Keratinocyte (primary cell): ENCODE results near the gene CCSER1. TPM values are rescaled to one million over a fixed set of nuclear protein-coding genes. Genes with fewer than 3 reads are reported as not detected.

Source experiments
- DNase-seq: peaks from one replicate; pipeline ENCODE4 v3.0.0-alpha.2; 2011; ENCODE audit warnings: low read depth, missing footprints, low spot score
- FAIRE-seq: peaks from 2 replicates; lab custom pipeline; 2011; peaks lifted over from hg19 to GRCh38; lab: Jason Lieb, UNC
- H2AFZ ChIP-seq: 2 replicates; pipeline ENCODE4 v1.6.0; 2012; ENCODE audit warnings: low read length, control low read depth, inconsistent platforms; ENCODE audit not compliant: control insufficient read depth
- H3K27ac ChIP-seq: 2 replicates; pipeline ENCODE4 v1.5.1; 2011; ENCODE audit warnings: low read length; ENCODE audit not compliant: control insufficient read depth, insufficient read depth
- H3K27me3 ChIP-seq: 3 replicates; pipeline ENCODE4 v1.6.0; 2011; ENCODE audit warnings: low read length; ENCODE audit not compliant: control insufficient read depth, insufficient read depth; ENCODE audit errors: extremely low read depth
- H3K36me3 ChIP-seq, 2 experiments: 2 replicates in 1 of 2; 3 replicates in 1 of 2; pipeline ENCODE4 v1.5.1; 2011; ENCODE audit warnings: low read length in 2 of 2, mild to moderate bottlenecking in 1 of 2; ENCODE audit not compliant: control insufficient read depth in 2 of 2, insufficient read depth in 2 of 2; ENCODE audit errors: extremely low read depth in 1 of 2
- H3K4me1 ChIP-seq: 3 replicates; pipeline ENCODE4 v1.5.1; 2011; ENCODE audit warnings: low read length; ENCODE audit not compliant: control insufficient read depth, insufficient read depth; ENCODE audit errors: extremely low read depth
- H3K4me2 ChIP-seq: 3 replicates; pipeline ENCODE4 v1.6.0; 2011; ENCODE audit warnings: low read depth, low read length; ENCODE audit not compliant: control insufficient read depth, insufficient read depth; ENCODE audit errors: extremely low read depth
- H3K4me3 ChIP-seq, 3 experiments: fragments of 200-600 bp in 1 of 3; sonication (generic) in 1 of 3; 2 replicates in 2 of 3; 3 replicates in 1 of 3; pipeline ENCODE4 v1.5.1; 2011 to 2016; ENCODE audit warnings: low read length in 3 of 3, mild to moderate bottlenecking in 3 of 3, control low read depth in 2 of 3, inconsistent platforms in 1 of 3, low read depth in 1 of 3, mixed read lengths in 1 of 3, mixed run types in 1 of 3, moderate library complexity in 1 of 3; ENCODE audit not compliant: control insufficient read depth in 2 of 3, insufficient read depth in 2 of 3; ENCODE audit errors: extremely low read depth in 1 of 3
- H3K79me2 ChIP-seq: 2 replicates; pipeline ENCODE4 v1.6.0; 2012; ENCODE audit warnings: low read length; ENCODE audit not compliant: control insufficient read depth, insufficient read depth
- H3K9ac ChIP-seq: 3 replicates; pipeline ENCODE4 v1.6.0; 2011; ENCODE audit warnings: low read length; ENCODE audit not compliant: control insufficient read depth, insufficient read depth; ENCODE audit errors: extremely low read depth
- H3K9me1 ChIP-seq: 3 replicates; pipeline ENCODE4 v1.6.0; 2011; ENCODE audit warnings: low read length; ENCODE audit not compliant: control insufficient read depth, insufficient read depth; ENCODE audit errors: extremely low read depth
- H3K9me3 ChIP-seq: 2 replicates; pipeline ENCODE4 v1.5.1; 2012; ENCODE audit warnings: low read depth, low read length; ENCODE audit not compliant: control insufficient read depth
- H4K20me1 ChIP-seq: 3 replicates; pipeline ENCODE4 v1.6.0; 2011; ENCODE audit warnings: low read length; ENCODE audit not compliant: control insufficient read depth, insufficient read depth; ENCODE audit errors: extremely low read depth
- EZH2 ChIP-seq: IDR thresholded peaks from one replicate; pipeline ENCODE4 v1.6.1; 2012; ENCODE audit warnings: inconsistent platforms, mild to moderate bottlenecking, low read length, moderate library complexity
- dilution Hi-C: fragments of 300-500 bp; cut with MboI; formaldehyde crosslinking; loops from one replicate; pipeline ENCODE4 v1.7.0; 2020; ENCODE audit warnings: low sequenced_read_pairs; ENCODE audit not compliant: extremely low pct_ligation_motif_present
- polyA plus RNA-seq, 5 experiments: library from polyadenylated mRNA; depleted of rRNA in 3 of 5; stranded (reverse) in 3 of 5; stranded (forward) in 1 of 5; unstranded in 1 of 5; fragments of >200 nt; gene quantifications; 1 replicate in 1 of 5; 2 replicates in 3 of 5; 3 replicates in 1 of 5; pipeline versions ENCODE4 v1.2.1 to v1.2.3, GENCODE V29; 2011 to 2012; ENCODE audit warnings: missing spikeins in 2 of 5, low read depth in 1 of 5, low replicate concordance in 1 of 5
- TF ChIP-seq, protein P1 (sequence below), 3 experiments: IDR thresholded peaks in 1 of 3; conservative IDR thresholded peaks in 1 of 3; optimal IDR thresholded peaks in 1 of 3; 2 replicates in 2 of 3; 3 replicates in 1 of 3; pipeline versions ENCODE3 to v1.5.1; 2011; ENCODE audit warnings: low read length in 3 of 3, mild to moderate bottlenecking in 3 of 3, moderate library complexity in 2 of 3, control low read depth in 1 of 3, inconsistent platforms in 1 of 3; ENCODE audit not compliant: insufficient read depth in 2 of 3; ENCODE audit errors: extremely low read depth in 1 of 3

Gene CCSER1
- polyA plus RNA-seq, 1 donor (not counting 4 experiments of a cell fraction or from before 2014, with no cell fraction given): 1.2 TPM

DNA sequence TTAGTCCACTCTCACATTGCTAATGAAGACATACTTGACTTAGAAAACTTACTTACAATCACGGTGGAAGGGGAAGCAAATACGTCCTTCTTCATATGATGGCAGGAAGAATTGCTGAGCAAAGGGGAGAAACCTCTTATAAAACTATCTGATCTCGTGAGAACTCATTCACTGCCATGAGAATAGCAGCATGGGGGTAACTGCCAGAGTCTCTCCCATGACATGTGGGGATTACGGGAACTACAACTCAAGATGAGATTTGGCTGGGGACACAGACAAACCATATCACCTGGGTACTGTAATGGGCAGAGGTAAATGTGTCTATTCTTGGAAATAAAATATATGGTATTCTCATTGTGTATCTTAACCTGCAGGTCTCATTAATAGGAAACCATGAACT lies 1464.9 kb downstream of the CCSER1 start:
- Histone ChIP-seq H3K9me3 (no peaks in the 10 kb centered on the region), H3K4me1 (no peaks in the 10 kb centered on the region), H3K27me3 (no peaks in the 10 kb centered on the region), H3K9me1 (no peaks in the 10 kb centered on the region), H3K36me3 (no peaks in the 10 kb centered on the region), H3K79me2 (no peaks in the 10 kb centered on the region), H2AFZ (no peak overlapping the region), H3K4me2 (no peak overlapping the region), H3K27ac (no peak overlapping the region), H3K4me3 (no peak overlapping the region), H4K20me1 (no peaks in the 10 kb centered on the region), H3K9ac (no peak overlapping the region)
- DNase-seq (no peak), FAIRE-seq (no peak)
- no peak for TF ChIP-seq EZH2
- TF ChIP-seq, protein P1, sequence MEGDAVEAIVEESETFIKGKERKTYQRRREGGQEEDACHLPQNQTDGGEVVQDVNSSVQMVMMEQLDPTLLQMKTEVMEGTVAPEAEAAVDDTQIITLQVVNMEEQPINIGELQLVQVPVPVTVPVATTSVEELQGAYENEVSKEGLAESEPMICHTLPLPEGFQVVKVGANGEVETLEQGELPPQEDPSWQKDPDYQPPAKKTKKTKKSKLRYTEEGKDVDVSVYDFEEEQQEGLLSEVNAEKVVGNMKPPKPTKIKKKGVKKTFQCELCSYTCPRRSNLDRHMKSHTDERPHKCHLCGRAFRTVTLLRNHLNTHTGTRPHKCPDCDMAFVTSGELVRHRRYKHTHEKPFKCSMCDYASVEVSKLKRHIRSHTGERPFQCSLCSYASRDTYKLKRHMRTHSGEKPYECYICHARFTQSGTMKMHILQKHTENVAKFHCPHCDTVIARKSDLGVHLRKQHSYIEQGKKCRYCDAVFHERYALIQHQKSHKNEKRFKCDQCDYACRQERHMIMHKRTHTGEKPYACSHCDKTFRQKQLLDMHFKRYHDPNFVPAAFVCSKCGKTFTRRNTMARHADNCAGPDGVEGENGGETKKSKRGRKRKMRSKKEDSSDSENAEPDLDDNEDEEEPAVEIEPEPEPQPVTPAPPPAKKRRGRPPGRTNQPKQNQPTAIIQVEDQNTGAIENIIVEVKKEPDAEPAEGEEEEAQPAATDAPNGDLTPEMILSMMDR (optimal IDR thresholded peaks at IDR 0.05 in 1 of 3, IDR thresholded peaks at IDR 0.05 in 1 of 3, conservative IDR thresholded peaks at IDR 0.05 in 1 of 3; ENCODE audit: extremely low read depth in 1 of 3, insufficient read depth in 2 of 3, low read length in 3 of 3): no peak
- dilution Hi-C loops: no loop called here

DNA sequence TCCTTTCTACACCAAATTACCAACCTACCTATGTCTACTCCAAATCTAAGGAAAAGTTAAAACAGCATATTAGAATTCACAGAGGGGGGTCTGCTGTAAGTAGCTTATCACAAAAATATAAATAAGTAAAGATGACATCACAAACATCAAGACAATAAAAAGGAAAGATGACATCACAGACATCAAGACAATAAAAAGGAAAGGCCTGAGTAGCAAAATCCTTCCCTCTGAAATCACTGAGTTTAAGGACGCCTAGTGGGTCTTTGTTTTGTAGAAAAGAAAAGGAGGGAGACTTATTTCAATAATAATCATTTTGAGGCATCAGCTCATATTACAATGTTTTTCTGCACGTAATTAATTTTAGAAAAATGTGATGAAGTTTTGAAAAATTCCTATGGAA lies 1469.5 kb downstream of the CCSER1 start:
- Histone ChIP-seq H3K9me3 (no peaks in the 10 kb centered on the region), H3K9me1 (no peaks in the 10 kb centered on the region), H3K4me3 (no peak overlapping the region), H3K27ac (no peak overlapping the region), H3K36me3 (no peaks in the 10 kb centered on the region), H3K4me1 (no peaks in the 10 kb centered on the region), H3K4me2 (no peak overlapping the region), H3K79me2 (no peaks in the 10 kb centered on the region), H3K9ac (no peak overlapping the region), H2AFZ (no peak overlapping the region), H3K27me3 (no peaks in the 10 kb centered on the region), H4K20me1 (no peaks in the 10 kb centered on the region)
- dilution Hi-C loops: no loop called here
- DNase-seq (no peak), FAIRE-seq (no peak)
- TF ChIP-seq EZH2: no peak
- TF ChIP-seq, protein P1 (optimal IDR thresholded peaks at IDR 0.05 in 1 of 3, IDR thresholded peaks at IDR 0.05 in 1 of 3, conservative IDR thresholded peaks at IDR 0.05 in 1 of 3; ENCODE audit: extremely low read depth in 1 of 3, insufficient read depth in 2 of 3, low read length in 3 of 3): no peak
